HG03135 (cell line): ENCODE results near the gene SMCO1.
A peak's percentile ranks its signal among the peaks of the same experiment; 100 is the strongest.
"Not testable (repeated sequence)": the region's sequence is repeated elsewhere in the genome, so short reads cannot be mapped to it uniquely, and the experiment has no call there.

Experiments
- ATAC-seq: cut with Tn5 transposase; IDR thresholded peaks from one replicate; pipeline ENCODE4 v1.9.1; 2021; ENCODE audit warnings: mild to moderate bottlenecking, moderate library complexity; ENCODE audit not compliant: unreplicated experiment

SMCO1 gene, protein sequence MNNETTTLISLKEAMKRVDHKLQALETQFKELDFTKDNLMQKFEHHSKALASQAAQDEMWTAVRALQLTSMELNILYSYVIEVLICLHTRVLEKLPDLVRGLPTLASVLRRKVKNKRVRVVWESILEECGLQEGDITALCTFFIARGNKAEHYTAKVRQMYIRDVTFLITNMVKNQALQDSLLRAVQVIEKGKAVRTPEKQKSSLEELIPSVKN

DNA sequence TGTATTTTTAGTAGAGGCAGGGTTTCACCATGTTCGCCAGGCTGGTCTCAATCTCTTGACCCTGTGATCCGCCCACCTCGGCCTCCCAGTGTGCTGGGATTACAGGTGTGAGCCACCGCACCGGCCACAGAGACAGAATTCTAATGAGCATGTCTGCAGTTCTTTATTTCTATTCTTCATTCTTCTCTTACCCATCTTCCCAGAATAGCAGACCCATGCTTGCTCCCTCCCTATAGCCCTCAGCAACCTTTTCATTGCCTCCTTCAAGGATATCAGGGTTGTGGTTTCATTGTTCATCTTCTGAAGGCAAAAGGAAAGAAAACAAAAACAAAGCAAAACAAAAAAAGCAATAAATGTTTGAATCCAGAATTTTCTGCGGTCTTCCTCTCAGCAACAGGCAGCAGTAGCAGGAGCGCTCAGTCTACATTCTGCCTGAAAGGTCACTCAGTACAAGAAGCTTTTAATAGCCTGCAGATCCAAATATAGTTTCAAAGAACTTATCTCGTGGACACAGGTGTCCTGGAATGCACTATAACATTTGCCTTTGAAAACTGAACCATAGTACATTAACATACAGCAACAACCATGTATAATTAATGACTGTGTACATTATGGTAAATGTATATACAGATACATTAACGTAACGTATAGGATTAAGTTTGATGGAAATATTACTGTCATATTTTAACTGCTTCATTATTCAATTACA lies at the start of gene SMCO1:
Gene SMCO1, minus strand, starts transcription at position 434 of the 709 bp plus-strand sequence. Its CDS starts 137 bp downstream, at position 297.
- no peak for ATAC-seq

DNA sequence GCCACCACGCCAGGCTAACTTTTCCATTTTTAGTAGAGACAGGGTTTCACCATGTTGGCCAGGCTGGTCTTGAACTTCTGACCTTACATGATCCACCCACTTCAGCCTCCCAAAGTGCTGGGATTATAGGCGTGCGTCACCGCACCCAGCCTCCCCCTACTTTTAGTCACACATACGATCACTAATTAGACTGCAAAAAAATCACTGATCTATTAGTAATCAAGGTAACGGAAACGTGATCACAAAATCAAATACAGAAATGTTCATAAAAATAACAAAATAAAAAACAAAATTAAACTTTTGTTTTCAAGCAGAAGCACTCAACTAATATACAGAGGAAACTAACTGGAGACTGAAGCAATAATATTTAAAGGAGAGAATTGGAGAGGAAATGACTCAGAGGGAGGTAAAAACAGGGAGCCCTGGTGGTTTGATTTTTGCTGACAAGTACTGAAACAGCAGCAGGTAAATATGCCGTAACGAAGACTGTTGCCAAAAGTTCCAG lies 48.6 kb upstream of the SMCO1 start:
- ATAC-seq, result no peak

DNA sequence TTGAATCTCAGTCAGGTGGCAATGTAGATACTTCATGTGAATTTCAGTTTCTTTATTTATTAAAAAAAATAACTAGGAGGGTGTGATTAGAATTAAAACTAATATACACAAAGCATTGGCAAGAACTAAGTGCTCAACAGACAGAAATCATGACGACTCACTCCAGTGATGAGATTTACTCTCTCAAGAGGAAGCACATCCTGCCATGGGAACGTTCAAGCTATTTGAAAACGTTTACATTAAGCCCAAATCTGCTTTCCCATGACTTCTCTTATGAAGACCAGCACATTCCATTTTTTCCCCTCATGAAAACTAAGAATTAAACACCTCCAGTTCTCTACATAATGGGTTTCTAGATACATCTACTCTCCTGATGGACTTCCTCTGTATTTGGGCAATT lies 44.7 kb upstream of the SMCO1 start:
- ATAC-seq, result no peak

DNA sequence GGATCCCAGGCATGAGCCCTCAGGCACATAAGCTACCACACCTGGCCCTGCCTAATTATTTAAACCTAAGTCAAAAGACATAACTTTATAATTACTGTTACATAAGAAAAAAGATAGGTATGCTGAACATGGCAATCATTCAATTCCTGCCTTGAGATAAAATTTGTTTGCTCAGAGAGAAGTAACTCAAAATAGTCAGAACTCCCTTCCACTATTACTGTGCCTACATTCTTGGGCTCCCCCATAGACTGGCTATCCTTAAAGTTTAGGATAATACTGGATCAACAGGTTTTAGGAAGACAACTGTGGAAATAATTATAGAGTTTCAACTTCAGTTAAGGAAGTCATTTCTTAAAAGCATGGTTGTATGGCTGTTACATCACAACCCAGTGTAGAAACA lies 43.3 kb upstream of the SMCO1 start:
- no peak for ATAC-seq

DNA sequence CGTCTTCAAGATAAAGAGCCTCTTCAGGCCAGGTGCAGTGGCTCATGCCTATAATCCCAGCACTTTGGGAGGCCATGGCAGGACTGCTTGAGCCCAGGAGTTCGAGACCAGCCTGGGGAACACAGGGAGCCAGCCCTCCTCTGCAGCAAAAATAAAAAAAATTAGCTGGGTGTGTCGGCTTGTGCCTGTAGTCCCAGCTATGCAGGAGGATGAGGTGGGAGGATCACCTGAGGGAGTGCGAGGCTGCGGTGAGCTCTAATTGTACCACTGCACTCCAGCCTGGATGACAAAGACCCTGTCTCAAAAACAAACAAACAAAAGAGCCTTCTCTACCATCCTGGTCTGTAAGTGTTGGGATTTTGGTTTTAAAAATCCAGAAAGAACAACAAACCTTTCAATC lies 42.1 kb upstream of the SMCO1 start:
- ATAC-seq, result no peak

DNA sequence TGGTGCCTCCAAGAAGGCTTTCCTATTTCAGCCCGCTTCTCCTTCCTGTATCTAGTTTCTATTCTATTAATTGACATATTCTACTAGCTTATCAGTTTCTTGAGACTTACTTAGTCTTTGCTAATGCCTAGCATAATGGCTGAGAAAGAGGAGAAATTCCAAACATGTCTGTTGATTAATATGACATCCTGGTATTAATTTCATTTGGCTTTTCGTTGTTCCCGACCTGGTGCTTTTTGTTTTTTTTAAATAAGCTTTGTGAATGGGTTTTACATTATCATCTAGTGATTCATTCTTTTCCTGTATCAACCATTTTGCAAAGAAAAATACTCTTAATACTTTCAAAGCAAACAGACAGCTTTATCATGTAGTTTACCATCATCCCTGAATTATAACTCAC lies 40.1 kb upstream of the SMCO1 start:
- no peak for ATAC-seq

DNA sequence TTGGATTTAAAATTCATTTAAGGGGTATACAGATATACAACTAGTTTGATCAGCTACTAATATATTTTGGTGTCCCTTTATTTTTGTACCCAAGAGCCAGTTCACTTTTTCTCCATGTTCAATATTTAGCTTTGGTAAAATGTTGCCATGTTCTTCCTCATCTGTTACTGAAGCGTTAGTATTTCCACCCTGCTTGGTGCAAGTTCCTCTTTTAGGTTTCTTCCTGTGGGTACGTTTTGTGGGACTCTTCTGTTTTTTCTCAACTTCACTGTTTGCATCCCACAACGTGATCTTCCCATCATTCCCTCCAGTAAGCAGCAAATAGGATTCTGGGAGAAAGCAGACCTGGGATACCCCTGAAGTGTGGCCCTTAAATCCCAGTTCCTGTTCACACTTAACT lies 39.1 kb upstream of the SMCO1 start:
- no peak for ATAC-seq

DNA sequence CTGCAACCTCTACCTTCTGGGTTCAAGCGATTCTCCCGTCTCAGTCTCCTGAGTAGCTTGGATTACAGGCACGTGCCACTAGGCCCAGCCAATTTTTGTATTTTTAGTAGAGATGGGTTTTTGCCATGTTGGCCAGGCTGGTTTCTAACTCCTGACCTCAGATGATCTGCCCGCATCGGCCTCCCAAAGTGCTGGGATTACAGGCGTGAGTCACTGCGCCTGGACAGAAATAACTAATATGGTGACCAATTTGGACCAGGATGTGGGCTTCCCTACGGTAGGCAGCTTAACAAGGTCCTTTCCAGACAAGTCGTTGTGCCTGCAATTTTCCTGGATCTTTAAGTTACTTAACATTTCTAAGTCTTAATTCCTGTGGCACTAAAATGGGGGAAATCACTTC lies 38.4 kb upstream of the SMCO1 start:
- ATAC-seq, result no peak

DNA sequence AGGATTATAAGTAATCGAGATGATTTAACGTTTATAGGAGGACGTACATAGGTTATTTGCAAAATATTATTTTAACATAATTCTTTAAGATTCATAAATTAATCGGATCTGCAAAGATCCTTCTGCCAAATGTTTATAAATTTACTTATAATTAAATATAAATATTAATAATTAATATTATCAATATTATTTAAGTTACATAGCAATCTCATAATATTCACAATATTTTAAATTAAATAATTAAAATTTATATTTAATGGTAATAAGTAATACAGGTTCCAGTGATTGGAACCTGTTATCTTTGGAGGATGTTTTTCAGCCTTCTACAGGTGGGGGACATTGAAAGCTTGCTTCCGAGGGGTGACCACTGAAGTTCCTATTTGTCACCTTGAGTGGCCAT lies 37.1 kb upstream of the SMCO1 start:
- ATAC-seq, result no peak

DNA sequence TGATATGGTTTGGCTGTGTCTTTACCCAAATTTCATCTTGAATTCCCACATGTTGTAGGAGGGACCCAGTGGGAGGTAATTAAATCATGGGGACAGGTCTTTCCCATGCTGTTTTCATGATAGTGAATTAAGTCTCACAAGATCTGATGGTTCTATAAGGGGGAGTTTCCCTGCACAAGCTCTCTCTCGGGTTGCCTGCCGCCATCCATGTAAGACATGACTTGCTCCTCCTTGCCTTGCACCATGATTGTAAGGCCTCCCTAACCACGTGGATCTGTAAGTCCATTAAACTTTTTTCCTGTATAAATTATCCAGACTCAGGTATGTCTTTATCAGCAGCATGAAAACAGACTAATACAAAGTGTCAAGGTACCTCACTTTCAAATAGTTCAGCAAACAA lies 35.0 kb upstream of the SMCO1 start:
- ATAC-seq, result not testable (repeated sequence)

DNA sequence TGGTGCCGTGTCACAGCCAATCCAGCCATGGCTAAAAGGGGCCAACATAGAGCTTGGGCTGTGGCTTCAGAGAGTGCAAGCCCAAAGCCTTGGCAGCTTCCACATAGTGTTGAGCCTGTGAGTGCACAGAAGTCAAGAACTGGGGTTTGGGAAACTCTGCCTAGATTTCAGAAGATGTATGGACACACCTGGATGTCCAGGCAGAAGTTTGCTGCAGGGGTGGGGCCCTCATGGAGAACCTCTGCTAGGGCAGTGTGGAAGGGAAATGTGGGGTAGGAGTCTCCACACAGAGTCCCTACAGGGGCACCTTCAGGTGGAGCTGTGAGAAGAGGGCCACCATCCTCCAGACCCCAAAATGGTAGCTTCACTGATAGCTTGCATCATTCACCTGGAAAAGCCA lies 34.2 kb upstream of the SMCO1 start:
- ATAC-seq, result not testable (repeated sequence)

DNA sequence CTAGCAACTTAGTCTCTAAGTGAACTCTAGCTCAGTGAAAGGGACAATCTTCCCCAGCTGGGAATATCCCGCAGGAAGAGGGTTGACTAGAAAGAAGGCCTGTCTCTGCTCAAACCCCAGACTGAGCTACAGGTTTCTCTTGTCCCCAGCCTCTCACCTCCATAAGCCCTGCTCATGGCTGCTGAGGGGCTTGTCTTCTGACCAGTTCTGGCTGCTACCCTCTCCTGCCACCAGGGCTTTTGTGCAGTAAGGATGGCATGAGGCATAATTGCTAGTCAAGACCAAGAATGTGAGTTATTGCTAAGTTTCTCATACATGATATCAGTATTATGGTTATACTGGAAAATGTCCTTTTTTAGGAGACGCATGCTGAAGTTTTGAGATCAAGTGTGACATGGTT lies 31.9 kb upstream of the SMCO1 start:
- no peak for ATAC-seq

DNA sequence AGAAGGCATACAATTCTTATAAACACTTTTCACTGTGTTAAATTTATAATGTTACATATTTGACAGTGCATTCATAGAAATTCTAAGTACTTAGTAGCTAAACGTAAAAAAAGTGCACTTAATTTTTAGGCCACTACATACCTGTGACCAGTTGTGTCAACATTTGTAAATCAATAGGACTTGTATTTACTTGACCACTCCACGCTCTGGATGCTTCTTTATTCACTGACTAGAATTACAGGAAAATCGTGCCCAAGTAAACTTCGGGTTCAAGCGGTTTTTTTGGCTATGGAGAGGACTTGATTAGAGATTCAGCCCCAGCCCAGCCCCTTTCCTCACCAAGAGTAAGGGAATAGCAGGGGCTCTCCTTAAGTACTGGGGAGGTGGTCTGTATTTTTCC lies 31.4 kb upstream of the SMCO1 start:
- ATAC-seq, result no peak

DNA sequence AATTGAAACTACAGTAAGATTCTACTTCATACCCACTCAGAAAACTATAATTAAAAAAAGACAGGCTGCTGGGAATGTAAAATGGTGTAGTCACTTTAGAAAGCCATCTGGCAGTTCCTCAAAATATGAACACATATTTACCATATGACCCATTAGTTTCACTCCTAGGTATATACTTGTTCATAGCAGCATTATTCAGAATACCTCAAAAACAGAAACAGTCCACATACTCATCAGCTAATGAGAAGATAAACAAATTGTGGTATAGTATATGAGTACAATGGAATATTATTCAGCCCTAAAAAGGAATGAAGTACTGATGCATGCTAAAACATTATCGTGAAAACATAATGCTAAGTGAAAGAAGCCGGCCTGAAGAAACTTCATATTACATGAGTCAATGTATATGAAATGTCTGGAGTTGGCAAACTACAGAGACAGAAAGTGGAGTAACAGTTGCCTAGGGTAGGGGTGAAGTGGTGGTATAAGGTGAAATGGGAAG lies 29.4 kb upstream of the SMCO1 start:
- no peak for ATAC-seq

DNA sequence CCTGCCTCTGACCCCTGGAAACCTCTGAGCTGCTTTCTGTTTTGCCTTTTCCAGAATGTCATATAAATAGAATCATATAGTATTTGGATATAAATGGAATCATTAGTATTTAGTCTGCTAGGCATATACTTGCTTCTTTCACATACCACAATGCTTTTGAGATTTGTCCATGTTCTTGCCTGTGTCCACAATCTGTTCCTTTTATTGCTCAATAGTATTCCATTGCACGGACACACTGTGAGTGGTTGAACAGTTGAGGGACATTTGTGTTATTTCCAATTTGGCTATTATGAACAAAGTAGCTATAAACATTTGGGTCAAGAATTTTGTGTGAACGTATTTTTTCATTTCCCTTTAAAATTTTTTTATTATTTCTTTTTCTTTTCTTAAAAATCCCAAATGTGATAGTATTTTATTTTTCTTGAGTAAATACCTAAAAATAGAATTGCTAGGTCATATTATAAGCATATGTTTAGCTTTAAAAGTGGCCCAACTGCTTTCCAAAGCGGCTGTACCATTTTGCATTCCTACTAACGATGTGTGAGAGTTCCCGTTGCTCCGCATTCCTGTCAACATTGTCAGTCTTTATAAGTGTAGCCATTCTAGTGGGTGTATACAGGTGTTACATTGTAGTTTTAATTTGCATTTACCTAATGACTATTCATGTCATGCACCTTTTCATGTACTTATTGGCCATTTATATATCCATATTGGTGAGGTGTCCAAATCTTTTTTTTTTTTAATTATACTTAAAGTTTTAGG lies 26.7 kb upstream of the SMCO1 start:
- ATAC-seq, result no peak

DNA sequence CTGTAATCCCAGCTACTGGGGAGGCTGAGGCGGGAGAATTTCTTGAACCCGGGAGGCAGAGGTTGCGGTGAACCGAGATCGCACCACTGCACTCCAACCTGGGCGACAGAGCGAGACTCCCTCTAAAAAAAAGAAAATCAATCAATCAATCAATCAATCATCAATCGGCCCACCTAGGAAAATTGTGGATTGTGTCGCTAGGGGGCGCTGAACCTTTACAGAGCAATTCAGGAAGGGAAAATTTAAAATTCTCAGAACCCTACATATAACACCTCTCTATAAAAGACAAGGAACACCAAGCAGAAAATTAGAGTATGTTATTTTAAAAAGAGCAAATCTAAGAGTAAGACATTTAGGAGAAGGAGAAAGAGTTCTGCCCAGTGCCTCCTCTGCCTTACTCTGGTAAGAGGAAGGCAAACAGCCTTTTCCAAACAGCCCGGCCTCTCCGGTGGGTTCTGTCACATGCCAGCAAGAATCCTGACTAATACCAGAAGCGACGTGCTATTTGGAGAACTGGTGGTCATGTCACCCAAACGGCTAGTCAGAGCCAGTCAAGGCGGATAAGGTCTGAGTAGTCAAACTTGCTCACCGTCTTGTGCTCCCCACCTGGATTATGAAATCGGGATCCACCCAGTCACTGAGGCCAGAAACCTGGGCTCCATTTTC lies 22.3 kb upstream of the SMCO1 start:
- ATAC-seq, result no peak

DNA sequence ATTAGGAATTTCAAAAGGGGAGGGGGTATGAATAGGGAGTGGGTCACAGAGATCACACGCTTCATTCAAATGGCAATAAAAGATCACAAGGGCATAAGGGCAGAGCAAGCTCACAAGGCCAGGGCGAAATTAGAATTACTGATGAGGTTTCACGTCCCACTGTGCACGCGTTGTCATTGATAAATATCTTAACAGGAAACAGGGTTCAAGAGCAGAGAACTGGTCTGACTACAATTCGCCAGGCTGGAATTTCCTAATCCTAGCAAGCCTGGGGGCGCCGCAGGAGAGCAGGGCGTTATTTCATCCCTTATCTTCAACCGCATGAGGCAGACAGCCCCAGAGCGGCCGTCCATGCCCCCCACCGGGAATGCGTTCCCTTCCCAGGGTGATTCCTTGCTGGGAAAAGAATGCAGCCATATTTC lies 18.1 kb upstream of the SMCO1 start:
- no peak for ATAC-seq

DNA sequence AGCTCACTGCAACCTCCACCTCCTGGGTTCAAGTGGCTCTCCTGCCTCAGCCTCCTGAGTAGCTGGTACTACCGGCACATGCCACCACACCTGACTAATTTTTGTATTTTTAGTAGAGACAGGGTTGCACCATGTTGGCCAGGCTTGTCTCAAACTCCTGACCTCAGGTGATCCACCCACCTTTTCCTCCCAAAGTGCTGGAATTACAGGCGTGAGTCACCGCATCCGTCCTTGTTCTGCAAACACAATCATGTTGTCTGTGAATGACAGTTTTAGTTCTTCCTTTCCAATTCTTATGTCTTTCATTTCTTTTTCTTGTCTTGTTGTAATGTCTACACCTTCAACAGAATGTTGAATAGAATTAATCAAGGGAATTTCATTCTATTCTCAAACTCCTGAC lies 16.3 kb upstream of the SMCO1 start:
- ATAC-seq, result no peak

DNA sequence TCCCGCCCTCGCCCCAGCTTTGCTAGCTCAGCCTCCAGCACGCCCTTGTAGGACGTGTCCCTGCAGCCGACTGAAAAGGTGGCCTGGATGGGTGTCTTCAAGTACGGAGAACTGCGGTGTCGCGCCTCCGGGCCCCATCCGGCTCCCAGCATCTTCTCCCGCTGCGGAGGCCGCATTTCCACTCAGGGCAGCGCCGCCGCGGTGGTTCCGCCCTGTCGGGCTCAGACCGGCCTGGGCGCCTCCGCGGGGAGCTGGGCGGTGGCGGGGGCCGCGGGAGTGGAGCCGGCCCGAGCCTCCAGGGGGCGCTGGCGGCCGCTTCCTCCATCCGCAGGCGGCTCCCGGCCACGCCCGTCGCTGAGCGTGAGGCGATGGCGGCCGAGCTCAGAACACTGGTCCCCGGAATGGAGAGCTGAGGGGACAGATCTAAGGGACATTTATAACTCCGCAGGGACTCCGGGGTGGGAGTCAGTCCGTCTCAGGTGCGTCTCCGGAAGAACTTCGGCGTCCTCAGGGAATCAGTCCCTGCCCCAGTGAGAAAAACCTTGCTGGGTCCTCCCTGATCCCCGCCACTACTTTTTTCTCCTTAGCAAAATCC lies 13.6 kb upstream of the SMCO1 start:
- ATAC-seq, result peak; percentile 77

DNA sequence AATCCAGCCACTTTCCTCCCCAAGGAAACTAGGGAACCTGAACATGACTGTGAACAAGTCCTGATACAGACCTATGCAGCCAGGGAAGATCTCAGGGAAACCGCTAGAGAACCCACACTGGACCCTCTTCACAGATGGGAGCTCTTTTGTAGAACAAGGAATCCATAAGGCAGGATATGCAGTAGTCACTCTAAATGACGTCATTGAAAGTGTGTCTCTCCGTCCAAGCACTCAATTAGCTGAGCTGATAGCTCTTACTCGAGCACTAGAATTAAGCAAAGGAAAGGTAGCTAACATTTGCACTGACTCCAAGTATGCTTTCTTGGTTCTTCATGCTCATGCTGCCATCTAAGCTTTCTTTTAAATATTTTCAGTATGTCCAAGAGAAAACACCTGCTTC lies 10.0 kb upstream of the SMCO1 start:
- ATAC-seq, result no peak

DNA sequence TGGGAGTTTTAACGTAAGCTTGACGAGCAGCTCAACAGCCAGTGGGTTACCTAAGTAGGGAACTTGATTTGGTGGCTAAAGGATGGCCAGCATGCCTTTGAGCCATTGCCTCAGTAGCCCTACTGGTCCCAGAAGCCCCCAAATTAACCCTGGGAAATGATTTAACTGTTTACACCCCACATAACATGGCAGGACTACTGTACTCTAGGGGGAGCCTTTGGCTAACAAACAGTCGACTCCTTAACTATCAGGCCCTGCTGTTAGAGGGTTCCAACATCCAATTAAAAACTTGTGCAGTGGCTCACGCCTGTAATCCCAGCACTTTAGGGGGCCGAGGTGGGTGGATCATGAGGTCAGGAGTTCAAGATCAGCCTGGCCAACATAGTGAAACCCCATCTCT lies 9.4 kb upstream of the SMCO1 start:
- no peak for ATAC-seq
